ENCODE data around the gene DSCAML1.
A peak's percentile ranks its signal among the peaks of the same experiment; 100 is the strongest.

The DSCAML1 gene

GRCh38 chr11:117638911-117639543 is 158.0 kb downstream of the DSCAML1 start:
- no peak overlapping the region for H3K27ac ChIP-seq (ENCODE audit: low read depth, low read length)
- no peaks in the 10 kb centered on the region for H3K4me1 ChIP-seq (ENCODE audit: control insufficient read depth in 1 of 2, insufficient read depth in 2 of 2, low read length in 2 of 2)
- no peak overlapping the region for H3K9ac ChIP-seq (ENCODE audit: low read length)
- H3K4me2 ChIP-seq (ENCODE audit: low read length): no peak overlapping the region
- no peaks in the 10 kb centered on the region for H3K79me1 ChIP-seq (ENCODE audit: low read length)
- no peak overlapping the region for H2AFZ ChIP-seq (ENCODE audit: insufficient read depth, low read length, poor library complexity)
- no peak overlapping the region for H2BK5ac ChIP-seq (ENCODE audit: low read depth, low read length, poor library complexity)
- no peak overlapping the region for H3K4me3 ChIP-seq (ENCODE audit: low read depth, low read length)
- no peak overlapping the region for H4K8ac ChIP-seq (ENCODE audit: low read depth, low read length)
- H3K23ac ChIP-seq (ENCODE audit: low read length): no peak overlapping the region
- H2BK12ac ChIP-seq (ENCODE audit: low read length): no peak overlapping the region
- no peaks in the 10 kb centered on the region for H3K79me2 ChIP-seq (ENCODE audit: control insufficient read depth, insufficient read depth, low read length, poor library complexity)
- no peak overlapping the region for H3K4ac ChIP-seq (ENCODE audit: low read depth, low read length)
- H4K91ac ChIP-seq (ENCODE audit: low read depth, low read length): no peak overlapping the region
- H3K27me3 ChIP-seq (ENCODE audit: insufficient read depth, low read length): no peaks in the 10 kb centered on the region
- no peak overlapping the region for H3K14ac ChIP-seq (ENCODE audit: low read length)
- no peak overlapping the region for H3K18ac ChIP-seq (ENCODE audit: low read length)
- no CpG with 5 or more reads among the region's 2 CpGs for WGBS (ENCODE audit: extremely low coverage, insufficient coverage, insufficient read length)
- no peak overlapping the region for H4K12ac ChIP-seq (ENCODE audit: low read depth, low read length)
- H2AK5ac ChIP-seq (ENCODE audit: low read length): no peak overlapping the region
- H2BK120ac ChIP-seq (ENCODE audit: insufficient read depth, low read length, poor library complexity): no peak overlapping the region
- DNase-seq: no peak
- H3K9me3 ChIP-seq (ENCODE audit: insufficient read depth, low read depth, low read length): no peaks in the 10 kb centered on the region
- no peaks in the 10 kb centered on the region for H3K36me3 ChIP-seq (ENCODE audit: control insufficient read depth in 1 of 2, insufficient read depth in 2 of 2, low read length in 2 of 2)

- Histone ChIP-seq H3K18ac (ENCODE audit: low read length) (no peak overlapping the region), H3K9me3 (ENCODE audit: insufficient read depth, low read depth, low read length) (no peaks in the 10 kb centered on the region), H3K79me2 (ENCODE audit: control insufficient read depth, insufficient read depth, low read length, poor library complexity) (no peaks in the 10 kb centered on the region), H3K14ac (ENCODE audit: low read length) (no peak overlapping the region), H2AFZ (ENCODE audit: insufficient read depth, low read length, poor library complexity) (no peak overlapping the region), H2BK120ac (ENCODE audit: insufficient read depth, low read length, poor library complexity) (no peak overlapping the region), H3K4me3 (ENCODE audit: low read depth, low read length) (no peak overlapping the region), H2BK5ac (ENCODE audit: low read depth, low read length, poor library complexity) (no peak overlapping the region), H3K9ac (ENCODE audit: low read length) (no peak overlapping the region), H4K91ac (ENCODE audit: low read depth, low read length) (no peak overlapping the region), H3K27me3 (ENCODE audit: insufficient read depth, low read length) (no peaks in the 10 kb centered on the region), H3K27ac (ENCODE audit: low read depth, low read length) (no peak overlapping the region), H3K36me3 (ENCODE audit: control insufficient read depth in 1 of 2, insufficient read depth in 2 of 2, low read length in 2 of 2) (no peaks in the 10 kb centered on the region), H3K79me1 (ENCODE audit: low read length) (no peaks in the 10 kb centered on the region), H3K23ac (ENCODE audit: low read length) (no peak overlapping the region), H3K4me2 (ENCODE audit: low read length) (no peak overlapping the region), H4K12ac (ENCODE audit: low read depth, low read length) (no peak overlapping the region), H2BK12ac (ENCODE audit: low read length) (no peak overlapping the region), H3K4me1 (ENCODE audit: control insufficient read depth in 1 of 2, insufficient read depth in 2 of 2, low read length in 2 of 2) (no peaks in the 10 kb centered on the region), H3K4ac (ENCODE audit: low read depth, low read length) (no peak overlapping the region), H4K8ac (ENCODE audit: low read depth, low read length) (no peak overlapping the region), H2AK5ac (ENCODE audit: low read length) (no peak overlapping the region)
- 100% methylated on average over 2 of the region's 21 CpGs for WGBS (ENCODE audit: extremely low coverage, insufficient coverage, insufficient read length)
- DNase-seq: no peak
Observed at GRCh38 chr11:117634756-117635603, 162.0 kb downstream of the DSCAML1 start.

- no CpG with 5 or more reads among the region's 12 CpGs for WGBS (ENCODE audit: extremely low coverage, insufficient coverage, insufficient read length)
- Histone ChIP-seq H3K4me1 (ENCODE audit: control insufficient read depth in 1 of 2, insufficient read depth in 2 of 2, low read length in 2 of 2) (no peaks in the 10 kb centered on the region), H3K4ac (ENCODE audit: low read depth, low read length) (no peak overlapping the region), H3K18ac (ENCODE audit: low read length) (no peak overlapping the region), H3K79me1 (ENCODE audit: low read length) (no peaks in the 10 kb centered on the region), H3K9ac (ENCODE audit: low read length) (no peak overlapping the region), H2BK12ac (ENCODE audit: low read length) (no peak overlapping the region), H2BK5ac (ENCODE audit: low read depth, low read length, poor library complexity) (no peak overlapping the region), H3K27ac (ENCODE audit: low read depth, low read length) (no peak overlapping the region), H3K79me2 (ENCODE audit: control insufficient read depth, insufficient read depth, low read length, poor library complexity) (no peaks in the 10 kb centered on the region), H3K4me2 (ENCODE audit: low read length) (no peak overlapping the region), H2AK5ac (ENCODE audit: low read length) (no peak overlapping the region), H3K9me3 (ENCODE audit: insufficient read depth, low read depth, low read length) (no peaks in the 10 kb centered on the region), H2BK120ac (ENCODE audit: insufficient read depth, low read length, poor library complexity) (no peak overlapping the region), H3K4me3 (ENCODE audit: low read depth, low read length) (no peak overlapping the region), H2AFZ (ENCODE audit: insufficient read depth, low read length, poor library complexity) (no peak overlapping the region), H3K14ac (ENCODE audit: low read length) (no peak overlapping the region), H4K91ac (ENCODE audit: low read depth, low read length) (no peak overlapping the region), H4K8ac (ENCODE audit: low read depth, low read length) (no peak overlapping the region), H4K12ac (ENCODE audit: low read depth, low read length) (no peak overlapping the region), H3K27me3 (ENCODE audit: insufficient read depth, low read length) (no peaks in the 10 kb centered on the region), H3K23ac (ENCODE audit: low read length) (peak overlapping the region; percentile 2), H3K36me3 (ENCODE audit: control insufficient read depth in 1 of 2, insufficient read depth in 2 of 2, low read length in 2 of 2) (no peaks in the 10 kb centered on the region)
- no peak for DNase-seq
Observed at GRCh38 chr11:117633976-117634755, 162.8 kb downstream of the DSCAML1 start.

DNA sequence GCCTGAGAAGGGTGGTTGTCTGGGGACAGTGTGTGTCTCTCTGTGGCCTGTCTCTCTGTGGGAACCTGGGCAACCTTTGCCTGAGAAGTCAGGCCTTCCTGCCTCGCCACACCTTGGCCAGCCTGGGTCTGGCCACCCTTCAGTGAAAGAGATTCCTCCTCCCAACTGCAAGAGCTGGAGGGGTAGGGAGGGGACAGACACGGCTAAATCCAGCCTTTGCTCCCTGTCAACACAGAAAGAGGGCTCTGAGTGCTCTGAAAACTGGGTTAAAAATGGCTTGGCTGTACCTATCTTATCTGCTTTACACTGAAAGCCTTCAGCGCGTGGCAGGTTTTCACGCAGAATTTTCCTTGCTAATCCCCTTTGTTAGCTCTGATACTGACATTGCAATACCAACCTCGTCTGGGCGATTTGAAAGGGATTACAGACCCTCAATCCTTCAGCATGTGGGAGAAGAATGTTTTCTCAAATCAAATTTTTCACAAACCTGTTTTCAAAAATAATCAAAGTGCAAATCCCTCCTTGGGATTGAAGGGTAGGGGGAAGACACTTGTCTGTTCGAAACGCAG is 163.7 kb downstream of the DSCAML1 start:
- H3K27ac ChIP-seq (ENCODE audit: low read depth, low read length): no peak overlapping the region
- no peaks in the 10 kb centered on the region for H3K4me1 ChIP-seq (ENCODE audit: control insufficient read depth in 1 of 2, insufficient read depth in 2 of 2, low read length in 2 of 2)
- no peak for DNase-seq
- H2BK5ac ChIP-seq (ENCODE audit: low read depth, low read length, poor library complexity): no peak overlapping the region
- H3K27me3 ChIP-seq (ENCODE audit: insufficient read depth, low read length): no peaks in the 10 kb centered on the region
- WGBS (ENCODE audit: extremely low coverage, insufficient coverage, insufficient read length): no CpG with 5 or more reads among the region's 9 CpGs
- H4K8ac ChIP-seq (ENCODE audit: low read depth, low read length): no peak overlapping the region
- H3K79me1 ChIP-seq (ENCODE audit: low read length): no peaks in the 10 kb centered on the region
- no peaks in the 10 kb centered on the region for H3K36me3 ChIP-seq (ENCODE audit: control insufficient read depth in 1 of 2, insufficient read depth in 2 of 2, low read length in 2 of 2)
- H3K4ac ChIP-seq (ENCODE audit: low read depth, low read length): no peak overlapping the region
- H4K91ac ChIP-seq (ENCODE audit: low read depth, low read length): no peak overlapping the region
- no peak overlapping the region for H3K18ac ChIP-seq (ENCODE audit: low read length)
- H2BK12ac ChIP-seq (ENCODE audit: low read length): no peak overlapping the region
- H3K4me2 ChIP-seq (ENCODE audit: low read length): no peak overlapping the region
- no peak overlapping the region for H2BK120ac ChIP-seq (ENCODE audit: insufficient read depth, low read length, poor library complexity)
- no peak overlapping the region for H2AK5ac ChIP-seq (ENCODE audit: low read length)
- H3K79me2 ChIP-seq (ENCODE audit: control insufficient read depth, insufficient read depth, low read length, poor library complexity): no peaks in the 10 kb centered on the region
- no peak overlapping the region for H2AFZ ChIP-seq (ENCODE audit: insufficient read depth, low read length, poor library complexity)
- no peak overlapping the region for H3K14ac ChIP-seq (ENCODE audit: low read length)
- no peaks in the 10 kb centered on the region for H3K9me3 ChIP-seq (ENCODE audit: insufficient read depth, low read depth, low read length)
- no peak overlapping the region for H3K9ac ChIP-seq (ENCODE audit: low read length)
- H3K4me3 ChIP-seq (ENCODE audit: low read depth, low read length): no peak overlapping the region
- H4K12ac ChIP-seq (ENCODE audit: low read depth, low read length): no peak overlapping the region
- H3K23ac ChIP-seq (ENCODE audit: low read length): no peak overlapping the region
